Liver (tissue), 9 donors: ENCODE data around the gene ZNF134. TPM values are rescaled to one million over a fixed set of nuclear protein-coding genes. Genes with fewer than 3 reads are reported as not detected.
A peak's percentile ranks its signal among the peaks of the same experiment; 100 is the strongest.

ENCODE experiments used
- DNase-seq: peaks from one replicate; pipeline ENCODE4 v3.0.0-alpha.2; 2017; ENCODE audit warnings: low spot score
- H3K27ac ChIP-seq, 2 donors: one replicate each; pipeline ENCODE4 v1.7.0; 2013; ENCODE audit warnings: inconsistent platforms in 2 of 2, low read length in 2 of 2, control low read depth in 1 of 2, low read depth in 1 of 2, mild to moderate bottlenecking in 1 of 2
- H3K27me3 ChIP-seq, 4 donors: one replicate each; pipeline versions ENCODE4 v1.6.1 to v1.7.0; 2013; ENCODE audit warnings: low read length in 3 of 4, inconsistent platforms in 1 of 4, mild to moderate bottlenecking in 1 of 4, moderate library complexity in 1 of 4; ENCODE audit not compliant: control insufficient read depth in 4 of 4, insufficient read depth in 4 of 4
- H3K36me3 ChIP-seq, 4 donors: one replicate each; pipeline versions ENCODE4 v1.6.1 to v1.7.0; 2013; ENCODE audit warnings: low read length in 3 of 4, mild to moderate bottlenecking in 3 of 4, low read depth in 1 of 4, moderate library complexity in 1 of 4; ENCODE audit not compliant: control insufficient read depth in 4 of 4, insufficient read depth in 3 of 4
- H3K4me1 ChIP-seq, 4 donors: one replicate each; pipeline versions ENCODE4 v1.6.1 to v1.7.0; 2013; ENCODE audit warnings: low read length in 3 of 4, mild to moderate bottlenecking in 3 of 4, moderate library complexity in 1 of 4; ENCODE audit not compliant: control insufficient read depth in 4 of 4, insufficient read depth in 4 of 4
- H3K4me3 ChIP-seq, 3 donors: one replicate each; pipeline versions ENCODE4 v1.6.1 to v1.7.0; 2013; ENCODE audit warnings: low read length in 3 of 3, control low read depth in 1 of 3, low read depth in 1 of 3, mild to moderate bottlenecking in 1 of 3
- H3K9ac ChIP-seq, 2 donors: one replicate each; pipeline ENCODE4 v1.7.0; 2013; ENCODE audit warnings: low read length in 2 of 2, mild to moderate bottlenecking in 2 of 2, moderate library complexity in 2 of 2, control low read depth in 1 of 2, low read depth in 1 of 2
- H3K9me3 ChIP-seq, 4 donors: one replicate each; pipeline versions ENCODE4 v1.6.1 to v1.7.0; 2013; ENCODE audit warnings: low read length in 3 of 4; ENCODE audit not compliant: control insufficient read depth in 4 of 4
- ATF3 ChIP-seq: IDR thresholded peaks from 2 replicates; pipeline ENCODE4 v1.6.1; 2016; ENCODE audit warnings: antibody characterized with exemption
- CTCF ChIP-seq: fragments of 150-350 bp; IDR thresholded peaks from 2 replicates; pipeline ENCODE4 v1.5.1; 2017; ENCODE audit warnings: improper control_type of control experiment, low read depth, low read length; ENCODE audit not compliant: missing input control
- EGR1 ChIP-seq, 2 donors: IDR thresholded peaks; 2 replicates each; pipeline ENCODE4 v1.6.1; 2016 to 2018; ENCODE audit warnings: antibody characterized with exemption in 2 of 2, low read depth in 2 of 2
- FOXA2 ChIP-seq: IDR thresholded peaks from 2 replicates; pipeline ENCODE4 v1.6.1; 2016; ENCODE audit warnings: antibody characterized with exemption
- HNF4A ChIP-seq, 2 donors: conservative IDR thresholded peaks; 2 replicates each; pipeline ENCODE4 v1.6.1; 2016; ENCODE audit warnings: antibody characterized with exemption in 2 of 2, mild to moderate bottlenecking in 2 of 2
- HNF4G ChIP-seq: IDR thresholded peaks from 2 replicates; pipeline ENCODE4 v1.6.1; 2016; ENCODE audit warnings: antibody characterized with exemption
- JUND ChIP-seq, 2 donors: IDR thresholded peaks; 2 replicates each; pipeline ENCODE4 v1.6.1; 2016; ENCODE audit warnings: antibody characterized with exemption in 2 of 2
- MAX ChIP-seq: IDR thresholded peaks from 2 replicates; pipeline ENCODE4 v1.6.1; 2016; ENCODE audit warnings: antibody characterized with exemption
- NR2F2 ChIP-seq: IDR thresholded peaks from 2 replicates; pipeline ENCODE4 v1.6.1; 2016; ENCODE audit warnings: antibody characterized with exemption
- RAD21 ChIP-seq, 2 donors: IDR thresholded peaks; 2 replicates each; pipeline ENCODE4 v1.6.1; 2016; ENCODE audit warnings: antibody characterized with exemption in 2 of 2, mild to moderate bottlenecking in 2 of 2
- REST ChIP-seq: IDR thresholded peaks from 2 replicates; pipeline ENCODE4 v1.6.1; 2016; ENCODE audit warnings: antibody characterized with exemption, mild to moderate bottlenecking
- RXRA ChIP-seq, 2 donors: IDR thresholded peaks; 2 replicates each; pipeline ENCODE4 v1.6.1; 2017 to 2018; ENCODE audit warnings: antibody characterized with exemption in 2 of 2, mild to moderate bottlenecking in 1 of 2
- SP1 ChIP-seq: IDR thresholded peaks from 2 replicates; pipeline ENCODE4 v1.6.1; 2018; ENCODE audit warnings: antibody characterized with exemption, mild to moderate bottlenecking
- TAF1 ChIP-seq: conservative IDR thresholded peaks from 2 replicates; pipeline ENCODE4 v1.6.1; 2016; ENCODE audit warnings: antibody characterized with exemption, mild to moderate bottlenecking
- YY1 ChIP-seq: IDR thresholded peaks from 2 replicates; pipeline ENCODE4 v1.6.1; 2016; ENCODE audit warnings: antibody characterized with exemption, mild to moderate bottlenecking
- ZBTB33 ChIP-seq: IDR thresholded peaks from 2 replicates; pipeline ENCODE4 v1.6.1; 2016; ENCODE audit warnings: antibody characterized with exemption
- WGBS: extraction: QIAGEN DNeasy Blood & Tissue Kit; methylation state at CpG from one replicate; pipeline ENCODE4 v1.1.7; 2013; 5-methylcytosine and 5-hydroxymethylcytosine counted together
- polyA plus RNA-seq, 2 donors: library from polyadenylated mRNA; stranded (reverse) in 1 of 2; unstranded in 1 of 2; fragments of 200-250 nt in 1 of 2; fragments of >200 nt in 1 of 2; fragmentation: Nextera tagmentation in 1 of 2; extraction: Ambion mirVana in 1 of 2; gene quantifications; one replicate each; pipeline versions ENCODE4 v1.2.1 to v1.2.3, GENCODE V29; 2013 to 2015
- total RNA-seq, 2 donors: library from RNA; depleted of rRNA; stranded (reverse); fragments of >200 nt; gene quantifications; one replicate each; pipeline ENCODE4 v1.2.3, GENCODE V29; 2014
- donor health status: healthy.
- donor health status: healthy.
- donor health status: healthy.
- donor health status: healthy.
- donor health status: healthy.

ZNF134 gene
- total and polyA plus RNA-seq, 4 donors, result 1.5 to 12.1 (median 5.4) TPM

GRCh38 chr19:57653689-57654088, 39.6 kb downstream of the ZNF134 start:
- Histone ChIP-seq H3K4me1 (no peaks in the 10 kb centered on the region), H3K27me3 (no peaks in the 10 kb centered on the region), H3K36me3 (no peaks in the 10 kb centered on the region), H3K9me3 (peaks cover 12 to 53% (median 38%) of the 10 kb centered on the region in 4 donors), H3K27ac (no peak overlapping the region), H3K9ac (no peak overlapping the region), H3K4me3 (peak overlapping the region in 1 of 3 donors; percentile 9)
- WGBS, result 81% methylated on average over 2 of the region's 2 CpGs
- no peak for TF ChIP-seq FOXA2
- no peak for TF ChIP-seq MAX
- TF ChIP-seq EGR1 (IDR thresholded peaks at IDR 0.05; ENCODE audit: low read depth in 2 of 2), result no peak
- TF ChIP-seq REST, result no peak
- no peak for TF ChIP-seq RAD21 (IDR thresholded peaks at IDR 0.05)
- TF ChIP-seq RXRA (IDR thresholded peaks at IDR 0.05), result no peak
- TF ChIP-seq ZBTB33, result no peak
- no peak for TF ChIP-seq HNF4G
- no peak for TF ChIP-seq HNF4A (conservative IDR thresholded peaks at IDR 0.05)
- no peak for TF ChIP-seq CTCF
- TF ChIP-seq NR2F2, result no peak
- TF ChIP-seq TAF1, result no peak
- no peak for TF ChIP-seq YY1
- DNase-seq, result no peak

GRCh38 chr19:57655443-57655842, 41.4 kb downstream of the ZNF134 start:
- Histone ChIP-seq H3K36me3 (no peaks in the 10 kb centered on the region), H3K4me1 (no peaks in the 10 kb centered on the region), H3K27me3 (peaks cover 0 to 2% (median 0%) of the 10 kb centered on the region in 4 donors), H3K4me3 (peak overlapping the region in 1 of 3 donors; percentile 26), H3K27ac (no peak overlapping the region), H3K9ac (no peak overlapping the region), H3K9me3 (peaks cover 12 to 47% (median 36%) of the 10 kb centered on the region in 4 donors)
- no peak for DNase-seq
- 53% methylated on average over 1 of the region's 1 CpG for WGBS
- TF ChIP-seq YY1 (no peak), RAD21 (IDR thresholded peaks at IDR 0.05) (no peak), HNF4G (no peak), HNF4A (conservative IDR thresholded peaks at IDR 0.05) (no peak), RXRA (IDR thresholded peaks at IDR 0.05) (no peak), MAX (no peak), JUND (IDR thresholded peaks at IDR 0.05) (no peak), SP1 (no peak), ATF3 (no peak)
